Thyroid gland (tissue), 4 donors: Measurements from ENCODE around the gene KCNH4.

Experiments
- POLR2A ChIP-seq, 2 donors: fragments of 450-650 bp; IDR thresholded peaks; one replicate each; pipeline ENCODE4 v1.6.1; 2017; ENCODE audit warnings: antibody characterized with exemption in 2 of 2, mild to moderate bottlenecking in 2 of 2, moderate library complexity in 1 of 2
- TF ChIP-seq, protein P1 (sequence below), 6 experiments: fragments of 200-600 bp in 3 of 6; fragments of 450-650 bp in 3 of 6; sonication (generic) in 3 of 6; IDR thresholded peaks; one replicate each; pipeline ENCODE4 v1.5.1; 2016 to 2019; ENCODE audit warnings: antibody characterized with exemption in 6 of 6, mild to moderate bottlenecking in 2 of 6, inconsistent platforms in 1 of 6, moderate library complexity in 1 of 6

DNA sequence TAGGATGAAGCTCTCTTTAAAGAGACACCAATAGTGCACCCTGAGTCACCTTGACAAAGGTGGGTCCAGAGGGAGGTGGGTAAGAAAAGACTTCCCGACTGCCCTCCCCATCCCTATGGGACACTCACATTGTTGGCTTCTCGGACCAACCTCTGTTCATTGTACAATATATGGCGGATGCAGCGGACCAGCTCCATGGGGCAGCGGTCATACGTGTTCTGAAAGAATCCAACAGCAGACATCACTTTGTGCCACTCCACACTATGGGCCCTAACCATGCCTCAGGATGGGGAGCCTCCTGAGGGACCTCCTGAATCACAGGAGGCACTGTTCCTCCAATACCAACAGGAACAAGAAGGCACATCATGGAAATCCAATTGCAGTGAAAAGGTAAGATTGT is 43.7 kb upstream of the KCNH4 start:
- TF ChIP-seq, protein P1, sequence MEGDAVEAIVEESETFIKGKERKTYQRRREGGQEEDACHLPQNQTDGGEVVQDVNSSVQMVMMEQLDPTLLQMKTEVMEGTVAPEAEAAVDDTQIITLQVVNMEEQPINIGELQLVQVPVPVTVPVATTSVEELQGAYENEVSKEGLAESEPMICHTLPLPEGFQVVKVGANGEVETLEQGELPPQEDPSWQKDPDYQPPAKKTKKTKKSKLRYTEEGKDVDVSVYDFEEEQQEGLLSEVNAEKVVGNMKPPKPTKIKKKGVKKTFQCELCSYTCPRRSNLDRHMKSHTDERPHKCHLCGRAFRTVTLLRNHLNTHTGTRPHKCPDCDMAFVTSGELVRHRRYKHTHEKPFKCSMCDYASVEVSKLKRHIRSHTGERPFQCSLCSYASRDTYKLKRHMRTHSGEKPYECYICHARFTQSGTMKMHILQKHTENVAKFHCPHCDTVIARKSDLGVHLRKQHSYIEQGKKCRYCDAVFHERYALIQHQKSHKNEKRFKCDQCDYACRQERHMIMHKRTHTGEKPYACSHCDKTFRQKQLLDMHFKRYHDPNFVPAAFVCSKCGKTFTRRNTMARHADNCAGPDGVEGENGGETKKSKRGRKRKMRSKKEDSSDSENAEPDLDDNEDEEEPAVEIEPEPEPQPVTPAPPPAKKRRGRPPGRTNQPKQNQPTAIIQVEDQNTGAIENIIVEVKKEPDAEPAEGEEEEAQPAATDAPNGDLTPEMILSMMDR (IDR thresholded peaks at IDR 0.05) = no peak
- no peak for TF ChIP-seq POLR2A (IDR thresholded peaks at IDR 0.05)
